Stimulated activated naive CD8-positive, alpha-beta T cell treated with anti-CD3 and anti-CD28 coated beads, Interleukin-15, amount 100 ng/mL, for 72 hours (primary cell): ENCODE results near the gene DENND5B.
"Not testable (repeated sequence)": the region's sequence is repeated elsewhere in the genome, so short reads cannot be mapped to it uniquely, and the experiment has no call there.

Experiments
- ATAC-seq: fragments of 150-1000 bp; cut with Tn5 transposase; 2 replicates; pipeline ENCODE4 v1.10.0; 2021; ENCODE audit warnings: mild to moderate bottlenecking, moderate library complexity
- DNase-seq, 2 donors: peaks; one replicate each; pipeline ENCODE4 v3.0.0; 2021 to 2022
- H3K27ac Mint-ChIP-seq, 2 donors: one replicate each; pipeline ENCODE4 v1.8.0; 2022; ENCODE audit warnings: mild to moderate bottlenecking in 2 of 2, mixed read lengths in 2 of 2, moderate library complexity in 2 of 2
- H3K27me3 Mint-ChIP-seq: one replicate; pipeline ENCODE4 v1.8.0; 2022; ENCODE audit warnings: mixed read lengths
- H3K4me1 Mint-ChIP-seq: one replicate; pipeline ENCODE4 v1.8.0; 2022; ENCODE audit warnings: mild to moderate bottlenecking, mixed read lengths
- H3K4me3 Mint-ChIP-seq, 2 donors: one replicate each; pipeline ENCODE4 v1.8.0; 2022; ENCODE audit warnings: mild to moderate bottlenecking in 2 of 2, mixed read lengths in 2 of 2, moderate library complexity in 1 of 2
- H3K9me3 Mint-ChIP-seq, 2 donors: one replicate each; pipeline ENCODE4 v1.8.0; 2022; ENCODE audit warnings: mixed read lengths in 2 of 2

The DENND5B gene

DNA sequence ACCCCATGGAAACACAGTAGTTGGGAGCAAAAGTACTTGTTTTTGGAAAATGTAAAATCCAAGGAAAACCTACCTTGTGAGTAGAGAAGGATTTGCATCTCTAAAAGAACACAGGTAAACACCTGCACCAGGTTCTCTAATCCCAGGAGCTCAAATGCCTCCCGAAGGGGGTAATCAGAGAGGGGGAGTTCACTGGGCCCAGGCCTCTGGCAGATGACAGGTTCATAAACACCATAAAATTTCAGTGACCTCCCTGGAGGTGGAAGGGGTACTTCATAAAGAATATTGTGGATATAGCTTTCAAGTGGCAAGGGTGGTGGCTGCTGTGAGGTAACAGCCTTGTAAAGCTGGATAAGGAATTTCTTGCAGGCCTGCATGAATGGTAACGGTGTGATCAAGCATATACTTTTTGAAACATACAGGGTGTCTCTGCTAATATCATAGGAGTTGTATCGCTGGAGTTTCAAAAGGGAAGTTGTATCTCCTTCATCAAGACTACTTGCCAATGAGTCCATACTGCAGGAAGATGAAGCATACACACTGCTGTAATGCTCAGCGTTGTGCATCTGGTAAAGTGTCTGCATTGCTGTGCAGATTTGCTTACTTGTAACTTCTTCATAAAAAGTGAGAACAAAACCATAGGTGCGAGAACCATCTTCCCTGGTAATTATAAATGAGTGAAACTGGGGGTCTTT is 111.3 kb downstream of the DENND5B start:
- ATAC-seq (no peak), DNase-seq (no peak)
- Mint-ChIP-seq H3K27me3 (no peaks in the 10 kb centered on the region), H3K4me3 (no peak overlapping the region), H3K4me1 (no peaks in the 10 kb centered on the region), H3K27ac (no peak overlapping the region), H3K9me3 (no peaks in the 10 kb centered on the region)

GRCh38 chr12:31478898-31479297 is 112.0 kb downstream of the DENND5B start:
- no peak overlapping the region for H3K27ac Mint-ChIP-seq
- H3K4me3 Mint-ChIP-seq = no peak overlapping the region
- no peaks in the 10 kb centered on the region for H3K4me1 Mint-ChIP-seq
- DNase-seq = no peak
- no peak for ATAC-seq
- no peaks in the 10 kb centered on the region for H3K9me3 Mint-ChIP-seq
- no peaks in the 10 kb centered on the region for H3K27me3 Mint-ChIP-seq

DNA sequence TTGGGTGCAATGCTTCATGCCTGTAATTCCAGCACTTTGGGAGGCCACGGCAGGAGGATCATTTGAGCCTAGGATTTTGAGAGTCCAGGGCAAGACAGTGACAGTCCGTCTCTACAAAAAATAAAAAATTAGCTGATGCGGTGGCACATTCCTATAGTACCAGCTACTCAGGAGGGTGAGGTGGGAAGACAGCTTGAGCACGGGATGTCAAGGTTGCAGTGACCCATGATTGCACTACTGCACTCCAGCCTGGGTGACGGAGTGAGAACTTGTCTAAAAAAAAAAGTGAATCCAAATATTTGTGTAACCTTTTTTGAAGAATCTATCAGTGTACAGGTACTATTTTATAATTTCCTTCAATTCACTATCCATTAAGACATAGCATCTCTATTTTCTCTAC is 112.5 kb downstream of the DENND5B start:
- no peak for DNase-seq
- no peak overlapping the region for H3K4me3 Mint-ChIP-seq
- H3K27me3 Mint-ChIP-seq = no peaks in the 10 kb centered on the region
- H3K27ac Mint-ChIP-seq = no peak overlapping the region
- H3K4me1 Mint-ChIP-seq = no peaks in the 10 kb centered on the region
- no peak for ATAC-seq
- H3K9me3 Mint-ChIP-seq = no peaks in the 10 kb centered on the region

GRCh38 chr12:31477687-31478086 is 113.2 kb downstream of the DENND5B start:
- ATAC-seq (no peak), DNase-seq (no peak)
- Mint-ChIP-seq H3K4me1 (no peaks in the 10 kb centered on the region), H3K27me3 (no peaks in the 10 kb centered on the region), H3K9me3 (no peaks in the 10 kb centered on the region), H3K4me3 (no peak overlapping the region), H3K27ac (no peak overlapping the region)

DNA sequence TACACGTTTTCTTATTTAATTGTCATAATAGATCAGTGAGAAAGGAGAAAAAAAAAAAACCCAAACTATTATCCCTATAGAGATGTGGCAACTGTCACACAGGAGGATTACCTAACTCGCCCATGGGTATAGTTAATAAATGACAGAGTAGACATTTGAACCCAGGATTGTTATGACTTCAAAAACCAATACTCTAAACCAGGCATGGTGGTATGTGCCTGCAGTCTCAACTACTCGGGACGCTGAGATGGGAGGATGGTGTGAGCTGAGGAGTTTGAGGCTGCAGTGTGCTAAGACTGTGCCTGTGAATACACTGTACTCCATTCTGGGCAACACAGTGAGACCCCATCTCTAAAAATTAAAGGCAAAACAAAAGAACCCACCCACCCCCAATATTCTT is 114.5 kb downstream of the DENND5B start:
- DNase-seq (no peak), ATAC-seq (no peak)
- Mint-ChIP-seq H3K27me3 (no peaks in the 10 kb centered on the region), H3K27ac (no peak overlapping the region), H3K4me1 (no peaks in the 10 kb centered on the region), H3K4me3 (no peak overlapping the region), H3K9me3 (no peaks in the 10 kb centered on the region)

DNA sequence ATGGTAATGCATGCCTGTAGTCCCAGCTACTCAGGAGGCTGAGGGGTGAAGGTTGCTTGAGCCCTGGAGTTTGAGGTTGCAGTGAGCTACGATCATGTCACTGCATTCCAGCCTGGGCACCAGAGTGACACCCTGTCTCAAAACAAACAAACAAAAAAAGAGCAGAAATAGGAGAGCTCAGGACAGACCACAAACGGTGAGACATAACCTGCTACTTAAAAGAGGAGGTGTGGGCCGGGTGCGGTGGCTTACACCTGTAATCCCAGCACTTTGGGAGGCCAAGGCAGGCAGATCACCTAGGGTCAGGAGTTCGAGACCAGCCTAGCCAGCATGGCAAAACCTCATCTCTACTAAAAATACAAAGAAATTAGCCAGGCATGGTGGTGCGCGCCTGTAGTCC is 115.3 kb downstream of the DENND5B start:
- H3K4me3 Mint-ChIP-seq, H3K27ac Mint-ChIP-seq, H3K4me1 Mint-ChIP-seq, H3K27me3 Mint-ChIP-seq, H3K9me3 Mint-ChIP-seq, ATAC-seq, DNase-seq: not testable (repeated sequence)

- Mint-ChIP-seq H3K27ac (no peak overlapping the region), H3K4me3 (no peak overlapping the region), H3K9me3 (no peaks in the 10 kb centered on the region), H3K4me1 (no peaks in the 10 kb centered on the region), H3K27me3 (no peaks in the 10 kb centered on the region)
- ATAC-seq (no peak), DNase-seq (no peak)
These were observed 116.2 kb downstream of the DENND5B start for GRCh38 chr12:31474751-31475150.

DNA sequence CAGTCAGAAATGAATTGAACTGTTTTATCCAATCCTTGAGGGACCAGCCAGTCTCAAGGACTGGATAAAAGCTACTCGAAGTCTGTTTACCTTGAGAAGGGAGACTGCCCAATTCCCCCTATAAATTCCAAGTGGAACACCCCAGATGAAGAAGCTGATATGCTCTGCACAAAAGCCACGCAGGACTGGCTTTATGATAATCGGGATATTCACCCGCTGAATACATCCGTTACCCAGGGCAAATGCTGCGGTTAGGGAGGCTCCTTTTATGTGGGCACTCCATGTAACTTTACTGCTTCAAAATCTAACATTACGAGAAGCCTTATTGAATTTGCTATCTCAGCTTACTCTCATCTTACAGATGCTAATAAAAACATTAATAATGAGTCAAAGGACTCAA is 119.1 kb downstream of the DENND5B start:
- H3K27me3 Mint-ChIP-seq = no peaks in the 10 kb centered on the region
- no peak overlapping the region for H3K27ac Mint-ChIP-seq
- no peaks in the 10 kb centered on the region for H3K9me3 Mint-ChIP-seq
- no peak overlapping the region for H3K4me3 Mint-ChIP-seq
- ATAC-seq (no peak), DNase-seq (no peak)
- H3K4me1 Mint-ChIP-seq = no peaks in the 10 kb centered on the region

GRCh38 chr12:31471051-31471450 is 119.9 kb downstream of the DENND5B start:
- no peaks in the 10 kb centered on the region for H3K4me1 Mint-ChIP-seq
- H3K27me3 Mint-ChIP-seq = no peaks in the 10 kb centered on the region
- H3K4me3 Mint-ChIP-seq = no peak overlapping the region
- no peaks in the 10 kb centered on the region for H3K9me3 Mint-ChIP-seq
- no peak overlapping the region for H3K27ac Mint-ChIP-seq
- ATAC-seq (no peak), DNase-seq (no peak)

DNA sequence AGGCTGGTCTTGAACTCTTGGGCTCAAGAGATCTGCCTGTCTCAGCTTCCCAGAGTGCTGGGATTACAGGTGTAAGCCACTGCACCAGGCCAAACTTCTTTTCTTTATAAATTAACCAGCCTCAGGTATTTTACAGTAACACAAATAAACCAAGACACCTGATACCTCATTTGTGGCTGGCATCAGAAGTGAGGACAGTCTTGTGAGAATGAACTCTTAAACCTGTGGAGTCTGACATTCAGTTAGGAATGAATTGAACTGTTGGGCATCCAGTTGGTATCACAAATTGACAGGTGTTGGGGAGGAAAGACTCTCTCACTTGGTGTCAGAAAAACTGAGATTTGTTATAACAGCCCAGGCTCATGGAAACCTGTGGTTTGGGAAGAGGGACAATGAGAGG is 120.5 kb downstream of the DENND5B start:
- no peak for ATAC-seq
- Mint-ChIP-seq H3K27ac (no peak overlapping the region), H3K27me3 (no peaks in the 10 kb centered on the region), H3K4me1 (no peaks in the 10 kb centered on the region), H3K9me3 (no peaks in the 10 kb centered on the region), H3K4me3 (no peak overlapping the region)
- DNase-seq = no peak

DNA sequence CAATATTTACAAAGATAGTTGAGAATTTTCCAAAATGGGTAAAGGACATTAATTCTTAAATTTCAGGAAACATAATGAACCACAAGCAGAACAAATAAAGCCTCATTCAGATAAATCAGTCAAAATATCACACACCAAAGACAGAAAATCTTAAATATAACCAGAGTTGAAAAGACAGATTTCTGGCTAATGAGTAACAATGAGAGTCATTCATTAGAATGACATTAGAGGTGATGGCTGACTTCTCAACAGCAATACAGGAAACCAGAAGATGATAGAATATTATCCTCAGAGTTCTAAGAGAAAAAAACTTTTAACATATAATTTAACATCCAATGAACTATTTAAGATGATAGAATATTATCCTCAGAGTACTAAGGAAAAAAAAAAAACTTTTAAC is 124.2 kb downstream of the DENND5B start:
- no peaks in the 10 kb centered on the region for H3K4me1 Mint-ChIP-seq

DNA sequence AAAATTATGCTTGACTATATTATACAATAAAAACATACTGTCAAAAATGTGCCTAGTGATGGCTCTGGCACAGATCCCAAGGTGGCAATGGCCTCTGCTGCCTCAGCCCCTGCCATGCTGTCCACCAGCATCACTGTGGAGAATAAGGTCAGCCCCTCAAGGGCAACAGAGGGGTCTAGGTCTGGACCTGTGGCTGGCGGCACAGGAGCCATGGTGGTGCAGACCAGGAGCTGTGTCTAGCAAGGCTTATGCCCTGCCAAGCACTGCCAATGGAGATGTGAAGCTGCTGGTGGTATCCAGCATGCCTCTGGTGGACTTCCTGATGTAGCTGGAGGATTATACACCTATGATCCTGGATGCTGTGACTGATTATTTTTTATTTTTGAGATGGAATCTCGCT is 125.9 kb downstream of the DENND5B start:
- no peaks in the 10 kb centered on the region for H3K4me1 Mint-ChIP-seq
- no peak overlapping the region for H3K27ac Mint-ChIP-seq
- H3K27me3 Mint-ChIP-seq = no peaks in the 10 kb centered on the region
- no peak overlapping the region for H3K4me3 Mint-ChIP-seq
- ATAC-seq = no peak
- no peak for DNase-seq
- no peaks in the 10 kb centered on the region for H3K9me3 Mint-ChIP-seq

More for the DNA sequence above, 124.2 kb downstream of the DENND5B start:
- DNase-seq = no peak
- H3K27ac Mint-ChIP-seq = no peak overlapping the region
- H3K27me3 Mint-ChIP-seq = no peaks in the 10 kb centered on the region
- no peak for ATAC-seq
- H3K9me3 Mint-ChIP-seq = no peaks in the 10 kb centered on the region
- no peak overlapping the region for H3K4me3 Mint-ChIP-seq

GRCh38 chr12:31460024-31460423 is 130.9 kb downstream of the DENND5B start:
- H3K4me3 Mint-ChIP-seq = no peak overlapping the region
- no peaks in the 10 kb centered on the region for H3K4me1 Mint-ChIP-seq
- H3K9me3 Mint-ChIP-seq = no peaks in the 10 kb centered on the region
- H3K27ac Mint-ChIP-seq = no peak overlapping the region
- no peaks in the 10 kb centered on the region for H3K27me3 Mint-ChIP-seq
- no peak for ATAC-seq
- no peak for DNase-seq

- no peaks in the 10 kb centered on the region for H3K27me3 Mint-ChIP-seq
- H3K27ac Mint-ChIP-seq = no peak overlapping the region
- DNase-seq (no peak), ATAC-seq (no peak)
- H3K4me1 Mint-ChIP-seq = no peaks in the 10 kb centered on the region
- H3K9me3 Mint-ChIP-seq = no peaks in the 10 kb centered on the region
- H3K4me3 Mint-ChIP-seq = no peak overlapping the region
These were observed 134.4 kb downstream of the DENND5B start for GRCh38 chr12:31456562-31456961.

- no peaks in the 10 kb centered on the region for H3K9me3 Mint-ChIP-seq
These were observed 146.2 kb downstream of the DENND5B start for GRCh38 chr12:31444736-31445135.

GRCh38 chr12:31440586-31440985 is 150.3 kb downstream of the DENND5B start:
- H3K9me3 Mint-ChIP-seq = no peaks in the 10 kb centered on the region
- no peak for ATAC-seq
- no peak overlapping the region for H3K4me3 Mint-ChIP-seq
- DNase-seq = no peak
- H3K27me3 Mint-ChIP-seq = no peaks in the 10 kb centered on the region
- no peaks in the 10 kb centered on the region for H3K4me1 Mint-ChIP-seq
- H3K27ac Mint-ChIP-seq = no peak overlapping the region

More at GRCh38 chr12:31444736-31445135, 146.2 kb downstream of the DENND5B start:
- H3K27ac Mint-ChIP-seq = no peak overlapping the region
- no peak for DNase-seq
- no peak for ATAC-seq
- no peak overlapping the region for H3K4me3 Mint-ChIP-seq
- H3K4me1 Mint-ChIP-seq = no peaks in the 10 kb centered on the region
- H3K27me3 Mint-ChIP-seq = no peaks in the 10 kb centered on the region

GRCh38 chr12:31440134-31440533 is 150.8 kb downstream of the DENND5B start:
- no peak for ATAC-seq
- Mint-ChIP-seq H3K9me3 (no peaks in the 10 kb centered on the region), H3K27me3 (peaks cover 3% of the 10 kb centered on the region), H3K4me3 (no peak overlapping the region), H3K27ac (no peak overlapping the region), H3K4me1 (no peaks in the 10 kb centered on the region)
- DNase-seq = no peak
